22Rv1 (cell line): Measurements from ENCODE around the gene TMEM271.
"Not testable (repeated sequence)": the region's sequence is repeated elsewhere in the genome, so short reads cannot be mapped to it uniquely, and the experiment has no call there.

Experiments
- H3K27ac ChIP-seq: fragments of 450-650 bp; 2 replicates; pipeline ENCODE4 v1.5.1; 2017
- CTCF ChIP-seq: fragments of 450-650 bp; IDR thresholded peaks from 2 replicates; pipeline ENCODE4 v1.5.1; 2017; ENCODE audit warnings: mild to moderate bottlenecking
- ZFX ChIP-seq: fragments of 450-650 bp; IDR thresholded peaks from 2 replicates; pipeline ENCODE4 v1.6.1; 2017; ENCODE audit warnings: antibody characterized with exemption, borderline replicate concordance

The TMEM271 gene

GRCh38 chr4:600166-600565, 24.1 kb upstream of the TMEM271 start:
- TF ChIP-seq CTCF (no peak), ZFX (no peak)
- no peak overlapping the region for H3K27ac ChIP-seq

GRCh38 chr4:598925-599324, 22.8 kb upstream of the TMEM271 start:
- TF ChIP-seq CTCF (no peak), ZFX (no peak)
- no peak overlapping the region for H3K27ac ChIP-seq

- no peak overlapping the region for H3K27ac ChIP-seq
- no peak for TF ChIP-seq ZFX
- no peak for TF ChIP-seq CTCF
Measured at GRCh38 chr4:592825-593520, 16.9 kb upstream of the TMEM271 start.

- H3K27ac ChIP-seq = not testable (repeated sequence)
Measured at GRCh38 chr4:592178-592577, 16.1 kb upstream of the TMEM271 start.

- TF ChIP-seq ZFX (no peak), CTCF (no peak)
Measured at GRCh38 chr4:590313-590841, 14.3 kb upstream of the TMEM271 start.

GRCh38 chr4:589219-589963, 13.3 kb upstream of the TMEM271 start:
- no peak overlapping the region for H3K27ac ChIP-seq
- TF ChIP-seq CTCF = no peak
- no peak for TF ChIP-seq ZFX

More at GRCh38 chr4:590313-590841, 14.3 kb upstream of the TMEM271 start:
- H3K27ac ChIP-seq = no peak overlapping the region

- TF ChIP-seq CTCF = no peak
- H3K27ac ChIP-seq = peak overlapping the region; percentile 29; the same call in 1 of the 2 replicates
Measured at GRCh38 chr4:588351-588849, 12.3 kb upstream of the TMEM271 start.
